Occipital lobe (tissue), 2 donors: ENCODE measurements around the gene MAN1B1. TPM values are rescaled to one million over a fixed set of nuclear protein-coding genes. Genes with fewer than 3 reads are reported as not detected.

Experiments used
- small RNA-seq: library from RNA; depleted of rRNA; stranded (forward); fragments of <200 nt; gene quantifications from one replicate; pipeline ENCODE3, GENCODE V24; 2014
- total RNA-seq: library from RNA; depleted of rRNA; stranded (reverse); fragments of >200 nt; gene quantifications from one replicate; pipeline ENCODE4 v1.2.3, GENCODE V29; 2014

The MAN1B1 gene
- total RNA-seq, 1 donor from 2014 or later: 38.5 TPM

Small RNAs within 50 kb of the gene (small RNA-seq; reads per million reads assigned to genes)
- not detected for gene RF00153

Other genes with a start within 250 kb of the MAN1B1 start
- gene AJM1, start 244.5 kb upstream of the MAN1B1 start, total RNA-seq: 0.94 TPM
- 76.9 TPM for gene PHPT1, start 237.6 kb upstream of the MAN1B1 start, total RNA-seq
- gene MAMDC4, start 234.6 kb upstream of the MAN1B1 start, total RNA-seq: 2.5 TPM
- gene EDF1, start 220.7 kb upstream of the MAN1B1 start, total RNA-seq: 96.2 TPM
- gene TRAF2, start 200.5 kb upstream of the MAN1B1 start, total RNA-seq: 8.9 TPM
- 53.7 TPM for gene FBXW5, start 142.2 kb upstream of the MAN1B1 start, total RNA-seq
- not detected for gene C8G, start 141.7 kb upstream of the MAN1B1 start, total RNA-seq
- gene LCN12, start 134.7 kb upstream of the MAN1B1 start, total RNA-seq: not detected
- gene PTGDS, start 109.5 kb upstream of the MAN1B1 start, total RNA-seq: 52.1 TPM
- gene LCNL1, start 104.0 kb upstream of the MAN1B1 start, total RNA-seq: 0.16 TPM
- 13.6 TPM for gene PAXX, start 94.6 kb upstream of the MAN1B1 start, total RNA-seq
- gene CLIC3, start 90.4 kb upstream of the MAN1B1 start, total RNA-seq: 0.31 TPM
- gene ABCA2, start 58.7 kb upstream of the MAN1B1 start, total RNA-seq: 20.9 TPM
- not detected for gene FUT7, start 54.9 kb upstream of the MAN1B1 start, total RNA-seq
- 15.3 TPM for gene NPDC1, start 40.8 kb upstream of the MAN1B1 start, total RNA-seq
- gene ENTPD2, start 32.9 kb upstream of the MAN1B1 start, total RNA-seq: 0.16 TPM
- 1.6 TPM for gene SAPCD2, start 16.4 kb upstream of the MAN1B1 start, total RNA-seq
- 0.31 TPM for gene UAP1L1, start 9.5 kb upstream of the MAN1B1 start, total RNA-seq
- gene DPP7, start 27.7 kb downstream of the MAN1B1 start, total RNA-seq: 17.6 TPM
- 31.2 TPM for gene GRIN1, start 52.2 kb downstream of the MAN1B1 start, total RNA-seq
- 0.62 TPM for gene LRRC26, start 83.1 kb downstream of the MAN1B1 start, total RNA-seq
- gene TMEM210, start 85.1 kb downstream of the MAN1B1 start, total RNA-seq: not detected
- 19.3 TPM for gene ANAPC2, start 101.6 kb downstream of the MAN1B1 start, total RNA-seq
- gene SSNA1, start 101.7 kb downstream of the MAN1B1 start, total RNA-seq: 13.4 TPM
- gene TPRN, start 113.8 kb downstream of the MAN1B1 start, total RNA-seq: 4.7 TPM
- gene TMEM203, start 118.7 kb downstream of the MAN1B1 start, total RNA-seq: 42.9 TPM
- gene NDOR1, start 118.7 kb downstream of the MAN1B1 start, total RNA-seq: 2.8 TPM
- gene RNF208, start 135.3 kb downstream of the MAN1B1 start, total RNA-seq: 1.4 TPM
- gene CYSRT1, start 138.2 kb downstream of the MAN1B1 start, total RNA-seq: not detected
- not detected for gene RNF224, start 140.5 kb downstream of the MAN1B1 start, total RNA-seq
- 0.16 TPM for gene SLC34A3, start 143.9 kb downstream of the MAN1B1 start, total RNA-seq
- 68.9 TPM for gene TUBB4B, start 154.3 kb downstream of the MAN1B1 start, total RNA-seq
- not detected for gene STPG3, start 164.3 kb downstream of the MAN1B1 start, total RNA-seq
- gene NELFB, start 168.3 kb downstream of the MAN1B1 start, total RNA-seq: 44.8 TPM
- 0.31 TPM for gene TOR4A, start 190.7 kb downstream of the MAN1B1 start, total RNA-seq
- 3.6 TPM for gene NRARP, start 215.3 kb downstream of the MAN1B1 start, total RNA-seq